GM21367 (cell line): ENCODE measurements around the gene WASF3.

Experiments
- ATAC-seq: cut with Tn5 transposase; IDR thresholded peaks from one replicate; pipeline ENCODE4 v1.9.1; 2021; ENCODE audit not compliant: unreplicated experiment

WASF3 gene

DNA sequence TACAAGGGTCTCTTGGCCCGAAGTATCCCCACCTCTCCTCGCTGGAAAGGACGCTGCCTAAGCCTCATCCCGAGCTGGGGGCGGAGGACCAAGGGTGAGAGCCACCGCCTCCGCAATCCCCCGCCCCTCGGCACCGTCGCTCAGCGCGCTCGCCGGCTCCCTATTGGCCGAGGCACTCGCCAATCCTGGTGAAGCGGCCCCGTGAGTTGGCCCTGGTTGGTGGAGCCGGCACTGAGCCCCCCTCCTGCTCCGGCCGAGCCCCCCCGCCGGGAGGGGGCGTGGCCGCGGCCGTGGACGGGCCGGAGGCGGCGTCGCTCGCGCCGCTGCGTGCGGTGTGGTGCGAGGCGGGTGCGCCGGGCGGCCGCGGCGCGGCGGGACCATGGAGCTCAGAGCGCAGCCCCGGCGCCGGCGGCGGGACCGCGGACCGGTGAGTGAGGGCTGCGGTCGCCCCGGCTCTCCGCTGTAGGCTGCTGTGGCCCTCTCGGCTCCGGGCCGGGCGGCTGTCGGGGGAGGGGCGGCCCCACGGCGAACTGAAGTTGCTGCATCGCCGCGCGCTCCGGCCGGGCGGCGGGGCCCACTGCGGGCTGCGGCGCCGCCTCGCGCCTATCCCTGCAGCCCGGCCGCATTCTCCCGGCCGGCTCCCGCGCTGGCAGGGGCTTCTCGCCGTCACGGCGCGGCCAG is at the start of gene WASF3:
WASF3 (plus strand) TSS at position 291 of the 681 bp plus-strand sequence. CDS start 84,588 bp downstream, outside the sequence.
- peak; percentile 95 for ATAC-seq

- ATAC-seq = no peak
These were observed 48.6 kb upstream of the WASF3 start for GRCh38 chr13:26508885-26509284.

- ATAC-seq = no peak
These were observed 48.0 kb upstream of the WASF3 start for GRCh38 chr13:26509491-26509890.

DNA sequence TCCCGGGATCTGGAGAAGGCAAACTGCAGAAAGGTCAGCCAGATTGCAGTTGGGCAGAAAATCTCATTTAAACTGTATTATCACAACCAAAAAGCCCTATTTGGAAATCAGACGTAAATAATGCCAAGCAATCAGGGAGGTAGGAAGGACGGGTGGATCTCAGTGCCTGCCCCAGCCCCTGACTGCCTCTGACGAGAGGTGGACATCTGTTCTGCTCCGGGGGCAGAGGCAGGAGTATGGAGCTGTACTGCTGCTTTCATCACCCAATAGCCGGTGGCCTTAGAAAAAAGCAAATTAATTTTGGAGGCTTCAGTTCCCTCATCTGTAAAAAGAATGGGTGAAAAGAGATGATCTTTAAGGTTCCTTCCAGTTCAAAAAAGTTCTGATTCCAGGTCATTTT is 43.6 kb upstream of the WASF3 start:
- no peak for ATAC-seq

DNA sequence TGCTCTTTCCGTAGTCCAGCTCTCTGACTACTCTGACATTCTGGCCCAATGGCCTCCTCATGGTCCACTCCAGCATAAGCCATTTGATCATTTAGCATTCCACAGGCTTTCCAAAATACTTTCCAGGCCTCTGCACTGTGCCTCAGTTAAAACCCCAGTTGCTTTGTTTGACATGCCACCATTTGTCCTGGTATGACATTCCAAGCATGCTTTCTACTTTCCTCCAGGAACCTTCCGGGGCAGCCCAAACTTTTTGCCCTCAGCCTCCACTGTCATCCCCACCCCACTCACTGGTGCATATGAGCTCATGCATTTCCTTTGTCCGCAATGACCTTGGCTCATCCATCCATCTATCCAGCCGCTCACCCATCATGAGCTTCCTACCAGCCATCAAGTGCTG is 41.8 kb upstream of the WASF3 start:
- ATAC-seq = no peak

GRCh38 chr13:26517936-26518335 is 39.5 kb upstream of the WASF3 start:
- ATAC-seq = no peak

DNA sequence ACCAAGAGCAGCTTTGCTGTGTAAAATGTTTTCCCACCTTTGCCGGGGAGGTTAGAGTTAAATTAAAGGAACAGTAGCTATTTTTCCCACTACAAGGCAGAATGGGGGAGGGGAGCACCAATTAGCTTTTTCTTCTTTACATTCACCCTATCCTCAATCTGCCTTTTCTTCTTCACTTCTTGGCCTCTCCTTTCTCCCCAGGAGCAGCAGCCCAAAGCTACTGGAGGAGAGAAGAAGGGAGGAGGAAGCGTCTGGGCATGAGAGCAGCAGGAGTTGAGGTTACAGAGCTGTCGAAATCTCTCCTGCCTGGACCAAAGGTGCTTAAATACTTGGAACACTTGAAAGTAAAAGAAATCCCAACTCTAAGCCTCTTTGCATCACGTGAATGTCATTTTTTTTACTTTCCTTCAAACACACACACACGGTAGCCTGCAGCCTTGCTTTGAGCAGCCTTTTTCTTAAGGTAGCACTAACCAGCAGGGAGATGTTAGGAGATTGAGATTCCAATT is 39.0 kb upstream of the WASF3 start:
- no peak for ATAC-seq

GRCh38 chr13:26522571-26522970 is 34.9 kb upstream of the WASF3 start:
- ATAC-seq = no peak

DNA sequence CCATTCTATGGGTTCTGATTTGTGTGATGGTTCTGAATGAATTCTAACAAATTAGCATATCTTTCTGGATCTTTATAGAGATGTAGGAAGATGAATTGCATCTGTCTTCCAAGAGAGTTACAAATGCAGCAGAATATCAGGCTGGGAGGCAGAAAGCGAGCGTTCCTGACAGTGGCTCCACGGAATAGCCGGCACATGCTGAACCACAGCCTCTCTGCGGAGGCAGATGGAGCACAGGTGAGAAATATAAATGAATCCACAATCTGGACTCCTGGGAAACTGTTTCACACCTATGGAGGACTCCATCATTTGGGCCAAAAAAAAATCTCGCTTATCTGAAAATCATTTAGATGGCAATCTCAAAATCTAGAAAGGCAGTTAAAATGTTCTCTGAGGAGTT is 34.5 kb upstream of the WASF3 start:
- no peak for ATAC-seq

DNA sequence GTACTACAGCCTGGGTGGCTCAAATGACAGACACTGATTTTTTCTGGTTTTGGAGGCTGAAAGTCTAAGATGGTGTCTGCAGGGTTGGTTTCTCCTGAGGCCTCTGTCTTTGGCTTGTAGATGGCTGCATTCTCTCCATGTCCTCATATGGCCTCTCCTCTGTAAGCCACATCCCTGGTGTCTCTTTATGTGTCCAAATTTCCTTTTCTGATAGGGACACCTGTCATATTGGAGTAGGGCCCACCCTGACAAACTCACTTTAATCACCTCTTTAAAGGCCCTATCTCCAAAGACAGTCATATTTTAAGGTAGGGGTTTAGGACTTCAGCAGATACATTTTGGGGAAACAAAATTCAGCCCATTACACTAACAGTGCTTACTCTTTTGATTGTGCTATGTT is 32.0 kb upstream of the WASF3 start:
- no peak for ATAC-seq

DNA sequence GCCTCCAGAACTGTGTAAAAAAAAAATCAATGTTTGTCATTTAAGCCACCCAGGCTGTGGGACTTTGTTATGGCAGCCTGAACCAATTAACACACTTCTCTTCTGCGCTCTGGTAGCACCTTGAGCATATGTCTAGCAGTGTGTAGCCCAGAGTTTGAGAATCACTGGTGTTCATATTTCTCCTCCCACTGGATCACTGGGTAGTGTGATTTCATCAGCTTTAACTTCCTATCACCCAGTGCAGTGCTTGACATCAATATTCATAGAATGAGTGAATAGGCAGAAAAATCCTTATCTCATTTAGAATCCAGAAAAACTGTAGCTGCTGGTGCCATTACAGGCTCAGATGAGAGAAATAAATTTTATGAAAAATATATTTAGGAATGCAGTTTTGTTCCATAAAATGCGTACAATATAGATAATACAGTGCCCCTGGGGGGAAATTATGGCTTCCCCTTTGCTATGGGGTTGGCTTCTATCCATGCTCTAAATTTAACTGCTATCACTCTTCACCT is 30.7 kb upstream of the WASF3 start:
- ATAC-seq = no peak

DNA sequence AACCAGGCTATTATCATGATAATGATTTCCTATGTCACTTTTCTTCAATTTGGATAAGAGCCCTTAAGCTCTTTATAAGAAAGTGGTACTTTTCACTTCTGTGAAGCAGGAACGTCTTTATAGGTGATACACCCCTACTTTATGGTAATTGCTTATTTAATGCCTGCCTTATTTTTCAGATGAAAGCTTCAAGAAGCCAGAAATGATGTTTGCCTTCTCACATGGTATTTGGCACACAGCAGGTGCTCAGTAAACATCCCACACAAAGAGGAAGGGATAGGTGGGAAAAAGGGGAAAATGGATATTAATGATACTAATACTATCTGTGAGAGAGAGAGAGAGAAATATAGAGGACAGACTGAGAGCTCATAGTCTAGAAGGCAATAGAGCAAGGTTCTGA is 29.0 kb upstream of the WASF3 start:
- ATAC-seq = no peak

DNA sequence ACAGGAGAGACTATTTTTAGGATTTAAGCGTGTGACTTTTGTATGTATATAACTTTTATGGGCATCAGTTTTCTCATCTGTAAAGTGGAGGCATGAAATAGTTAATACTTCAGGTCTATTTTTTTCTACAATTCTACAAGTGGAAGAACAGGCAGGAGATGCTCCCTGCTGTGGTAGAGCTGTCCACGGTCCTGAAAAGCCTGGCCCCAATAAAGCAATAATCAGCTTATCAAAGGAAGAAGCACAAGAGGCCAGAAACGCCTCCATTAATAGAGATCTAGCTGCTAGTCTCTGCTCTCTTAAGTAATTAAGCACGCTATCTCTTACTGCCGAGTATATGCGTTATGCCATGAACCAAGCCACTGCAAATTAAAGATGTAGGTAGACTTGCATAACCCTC is 28.0 kb upstream of the WASF3 start:
- no peak for ATAC-seq

- ATAC-seq = no peak
These were observed 25.7 kb upstream of the WASF3 start for GRCh38 chr13:26531742-26532141.

DNA sequence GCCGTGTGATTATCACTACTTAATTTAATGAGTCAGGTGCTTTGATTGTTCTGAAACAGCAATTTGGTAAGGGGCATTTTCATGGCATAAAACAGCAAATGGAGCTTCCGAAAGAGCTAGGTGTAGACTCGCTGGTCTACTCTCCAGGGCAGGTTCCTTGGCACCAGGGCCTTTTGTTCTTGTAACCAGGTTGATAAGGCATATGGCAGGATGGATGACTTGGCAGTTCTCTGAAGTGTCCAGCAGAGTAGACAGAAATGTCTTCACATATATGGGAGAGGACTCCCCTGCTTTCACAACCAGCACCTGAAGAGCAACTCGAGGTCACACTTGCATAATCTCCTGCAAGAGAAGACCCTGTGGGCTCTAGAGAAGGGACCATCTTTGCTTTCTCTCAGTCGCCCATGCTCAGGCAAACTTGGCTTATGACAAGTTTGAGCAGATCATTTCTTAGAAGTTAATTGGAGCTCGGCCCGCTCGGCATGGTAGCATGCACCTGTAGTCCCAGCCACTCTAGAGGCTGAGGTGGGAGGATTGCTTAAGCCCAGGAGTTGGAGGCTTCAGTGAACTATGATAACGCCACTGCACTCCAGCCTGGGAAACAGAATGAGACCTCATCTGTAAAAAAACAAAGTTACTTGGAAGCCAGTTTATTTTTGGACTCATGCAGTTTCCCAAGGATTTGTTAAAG is 23.3 kb upstream of the WASF3 start:
- no peak for ATAC-seq

- ATAC-seq = no peak
These were observed 18.8 kb upstream of the WASF3 start for GRCh38 chr13:26538363-26539317.

GRCh38 chr13:26539738-26540292 is 17.7 kb upstream of the WASF3 start:
- no peak for ATAC-seq

GRCh38 chr13:26540334-26540733 is 17.1 kb upstream of the WASF3 start:
- ATAC-seq = no peak

DNA sequence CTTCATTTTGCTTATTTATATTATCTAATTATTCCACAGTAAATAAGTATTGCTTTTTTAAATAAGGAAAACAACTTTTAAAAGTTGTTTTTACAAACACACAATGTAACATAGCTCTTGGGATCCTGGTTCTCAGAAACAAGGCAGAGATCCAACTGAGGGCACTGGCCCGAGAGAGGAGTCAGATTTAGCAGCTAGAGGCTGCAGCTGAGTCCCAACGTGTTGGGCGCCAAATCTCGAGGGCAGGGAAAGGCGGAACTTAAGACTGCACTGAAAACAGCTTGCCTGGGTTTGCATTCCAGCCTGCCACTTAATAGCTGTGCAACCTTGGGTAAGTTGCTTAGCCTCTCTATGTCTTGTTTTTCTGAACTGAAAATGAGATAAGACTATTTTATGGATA is 16.4 kb upstream of the WASF3 start:
- no peak for ATAC-seq

DNA sequence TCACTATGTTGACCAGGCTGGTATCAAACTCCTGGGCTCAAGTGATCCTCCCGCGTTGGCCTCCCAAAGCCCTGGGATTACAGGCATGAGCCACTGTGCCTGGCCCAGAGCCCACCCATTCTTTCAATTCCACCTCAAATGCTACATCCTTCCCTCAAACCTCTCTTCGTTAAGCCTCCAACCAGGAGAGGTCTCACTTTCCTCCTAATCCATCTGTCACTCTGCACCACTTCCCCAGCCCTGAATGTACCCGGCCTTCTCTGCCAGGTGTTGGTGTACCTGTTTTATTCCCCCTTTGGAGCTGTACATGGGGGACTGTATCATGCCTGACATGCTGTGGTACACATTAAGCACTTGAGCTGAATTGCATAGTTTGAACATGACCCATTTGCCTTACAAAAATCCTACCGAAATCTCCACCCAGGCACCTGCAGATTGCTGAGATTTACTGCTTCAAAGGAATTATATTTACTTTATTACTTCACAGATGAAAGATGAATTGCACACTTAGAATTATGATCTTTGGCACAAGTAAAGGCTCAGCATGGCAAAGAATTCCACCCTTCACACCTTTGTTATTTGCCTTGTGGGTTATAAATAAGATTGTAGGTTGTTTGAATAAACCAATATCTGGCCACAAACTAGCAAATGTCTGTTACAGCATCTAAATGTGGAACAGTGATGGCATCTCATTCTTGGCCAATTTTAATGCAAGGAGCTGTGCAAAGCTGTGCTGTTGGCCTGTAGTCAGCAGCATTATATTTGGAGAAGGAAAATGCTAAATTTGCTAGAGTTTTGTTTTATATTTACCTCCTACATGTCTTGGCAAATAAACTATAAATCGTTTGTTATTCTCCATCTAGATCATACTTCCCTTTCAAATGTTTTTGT is 15.6 kb upstream of the WASF3 start:
- ATAC-seq = no peak
